SU-DHL-6 (cell line): ENCODE results near the gene MCOLN3.

Experiments used
- H2AFZ ChIP-seq: fragments of 200-600 bp; sonication (generic); 2 replicates; pipeline ENCODE4 v1.6.1; 2014; ENCODE audit warnings: low read depth, mild to moderate bottlenecking, moderate library complexity, mixed read lengths, antibody characterized with exemption, low read length; ENCODE audit not compliant: severe bottlenecking
- H3F3A ChIP-seq: fragments of 200-600 bp; shearing (Covaris generic); 2 replicates; pipeline ENCODE4 v1.6.0; 2016; ENCODE audit warnings: antibody characterized with exemption, mild to moderate bottlenecking; ENCODE audit not compliant: insufficient read depth
- H3K27ac ChIP-seq: fragments of 200-600 bp; sonication (generic); 2 replicates; pipeline ENCODE4 v1.5.1; 2016; ENCODE audit warnings: low read depth, mild to moderate bottlenecking, low read length, moderate library complexity, mixed read lengths
- H3K27me3 ChIP-seq: fragments of 200-600 bp; sonication (generic), shearing (Covaris generic); 2 replicates; pipeline ENCODE4 v1.6.0; 2014; ENCODE audit warnings: mild to moderate bottlenecking, low read length
- H3K36me3 ChIP-seq: fragments of 200-600 bp; sonication (generic); 2 replicates; pipeline ENCODE4 v1.6.1; 2014; ENCODE audit warnings: mild to moderate bottlenecking, low read length, mixed read lengths
- H3K4me2 ChIP-seq: fragments of 300-600, 200-600 bp; shearing (Covaris generic), sonication (generic); 2 replicates; pipeline ENCODE4 v1.6.0; 2014; ENCODE audit warnings: low read length, low read depth, mild to moderate bottlenecking; ENCODE audit not compliant: poor library complexity, severe bottlenecking
- H3K4me3 ChIP-seq: fragments of 200-600 bp; sonication (generic); 2 replicates; pipeline ENCODE4 v1.5.1; 2014; ENCODE audit warnings: antibody characterized with exemption, low read length, mild to moderate bottlenecking, mixed read lengths; ENCODE audit not compliant: insufficient read depth, poor library complexity, severe bottlenecking
- H3K79me2 ChIP-seq: fragments of 200-600 bp; sonication (generic); 2 replicates; pipeline ENCODE4 v1.6.1; 2014; ENCODE audit warnings: mild to moderate bottlenecking, low read length, moderate library complexity; ENCODE audit not compliant: insufficient read depth
- H3K9ac ChIP-seq: fragments of 200-600 bp; sonication (generic); 2 replicates; pipeline ENCODE4 v1.7.0; 2014; ENCODE audit warnings: mild to moderate bottlenecking, low read length
- H3K9me2 ChIP-seq: fragments of 200-600 bp; sonication (generic); replicated peaks from 2 replicates; pipeline ENCODE4 v1.6.1; 2014; ENCODE audit warnings: low read length; ENCODE audit not compliant: insufficient read depth
- H3K9me3 ChIP-seq: fragments of 200-600 bp; sonication (generic); 2 replicates; pipeline ENCODE4 v1.6.1; 2014; ENCODE audit warnings: low read length, mixed read lengths; ENCODE audit not compliant: insufficient read depth
- H4K20me1 ChIP-seq: fragments of 200-600 bp; sonication (generic); 2 replicates; pipeline ENCODE4 v1.6.1; 2014; ENCODE audit warnings: low read depth, mild to moderate bottlenecking, antibody characterized with exemption, low read length, moderate library complexity, mixed read lengths
- EZH2phosphoT487 ChIP-seq: fragments of 200-600 bp; sonication (generic), shearing (Covaris generic); conservative IDR thresholded peaks from 2 replicates; pipeline ENCODE4 v1.6.1; 2018; ENCODE audit warnings: mild to moderate bottlenecking, antibody characterized with exemption, low read length, moderate library complexity, mixed read lengths
- TF ChIP-seq, protein P1 (sequence below): fragments of 200-600 bp; sonication (generic); IDR thresholded peaks from one replicate; pipeline ENCODE4 v1.5.1; 2017; ENCODE audit warnings: antibody characterized with exemption, mild to moderate bottlenecking, low read length, moderate library complexity; ENCODE audit not compliant: insufficient read depth, poor library complexity, severe bottlenecking

MCOLN3 gene

DNA sequence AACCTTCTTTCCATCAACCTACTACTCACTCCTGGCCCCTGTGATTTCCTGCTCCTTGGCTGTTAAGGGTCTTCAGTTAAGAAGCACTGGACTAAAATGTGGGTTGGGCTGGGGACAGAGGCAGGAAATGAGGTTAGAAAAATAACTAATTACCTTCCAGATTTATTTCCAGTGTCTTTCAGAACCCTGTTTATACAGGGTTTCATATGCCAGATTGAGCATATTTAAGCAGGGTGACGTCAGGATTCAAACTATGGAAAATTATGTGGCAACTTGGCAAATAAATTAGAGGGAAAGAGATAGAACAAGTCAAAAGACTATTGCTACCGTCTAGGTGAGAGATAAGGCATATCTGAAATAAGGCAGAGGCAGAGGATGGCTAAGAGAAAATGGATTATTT, 11.7 kb upstream of the MCOLN3 start:
- Histone ChIP-seq H3F3A (no peaks in the 10 kb centered on the region), H3K4me3 (no peak overlapping the region), H3K27ac (no peak overlapping the region), H3K36me3 (no peaks in the 10 kb centered on the region), H3K9me3 (no peaks in the 10 kb centered on the region), H3K4me2 (no peak overlapping the region), H3K79me2 (no peaks in the 10 kb centered on the region), H2AFZ (no peak overlapping the region), H4K20me1 (no peaks in the 10 kb centered on the region), H3K9me2 (no peaks in the 10 kb centered on the region), H3K27me3 (no peaks in the 10 kb centered on the region), H3K9ac (no peak overlapping the region)
- TF ChIP-seq EZH2phosphoT487, result no peak
- TF ChIP-seq, protein P1, sequence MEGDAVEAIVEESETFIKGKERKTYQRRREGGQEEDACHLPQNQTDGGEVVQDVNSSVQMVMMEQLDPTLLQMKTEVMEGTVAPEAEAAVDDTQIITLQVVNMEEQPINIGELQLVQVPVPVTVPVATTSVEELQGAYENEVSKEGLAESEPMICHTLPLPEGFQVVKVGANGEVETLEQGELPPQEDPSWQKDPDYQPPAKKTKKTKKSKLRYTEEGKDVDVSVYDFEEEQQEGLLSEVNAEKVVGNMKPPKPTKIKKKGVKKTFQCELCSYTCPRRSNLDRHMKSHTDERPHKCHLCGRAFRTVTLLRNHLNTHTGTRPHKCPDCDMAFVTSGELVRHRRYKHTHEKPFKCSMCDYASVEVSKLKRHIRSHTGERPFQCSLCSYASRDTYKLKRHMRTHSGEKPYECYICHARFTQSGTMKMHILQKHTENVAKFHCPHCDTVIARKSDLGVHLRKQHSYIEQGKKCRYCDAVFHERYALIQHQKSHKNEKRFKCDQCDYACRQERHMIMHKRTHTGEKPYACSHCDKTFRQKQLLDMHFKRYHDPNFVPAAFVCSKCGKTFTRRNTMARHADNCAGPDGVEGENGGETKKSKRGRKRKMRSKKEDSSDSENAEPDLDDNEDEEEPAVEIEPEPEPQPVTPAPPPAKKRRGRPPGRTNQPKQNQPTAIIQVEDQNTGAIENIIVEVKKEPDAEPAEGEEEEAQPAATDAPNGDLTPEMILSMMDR, result no peak

DNA sequence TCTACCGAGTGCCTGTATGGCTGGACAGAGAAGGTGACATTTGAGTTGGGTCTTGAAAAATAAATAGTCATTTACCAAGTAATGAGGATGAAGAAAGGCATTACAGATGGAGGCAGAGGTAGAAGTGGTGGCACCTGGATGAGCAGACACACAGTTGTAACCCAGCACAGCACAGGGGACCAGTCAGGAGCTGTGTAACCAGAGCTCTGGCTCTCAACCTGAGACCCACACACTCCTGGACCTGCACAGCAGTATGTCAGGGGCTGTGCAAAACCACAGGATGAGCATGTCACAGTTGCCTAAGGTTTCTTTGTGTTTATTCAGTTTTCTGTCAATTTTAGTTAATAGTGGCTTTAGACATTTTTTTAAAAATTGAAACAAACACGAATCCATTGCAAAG, 11.3 kb upstream of the MCOLN3 start:
- no peak overlapping the region for H3K4me3 ChIP-seq
- no peak overlapping the region for H2AFZ ChIP-seq
- H3K4me2 ChIP-seq, result no peak overlapping the region
- no peaks in the 10 kb centered on the region for H3K9me3 ChIP-seq
- TF ChIP-seq, protein P1, result no peak
- TF ChIP-seq EZH2phosphoT487, result no peak
- H3K36me3 ChIP-seq, result no peaks in the 10 kb centered on the region
- no peak overlapping the region for H3K9ac ChIP-seq
- no peaks in the 10 kb centered on the region for H3K79me2 ChIP-seq
- no peaks in the 10 kb centered on the region for H3K27me3 ChIP-seq
- H4K20me1 ChIP-seq, result no peaks in the 10 kb centered on the region
- no peaks in the 10 kb centered on the region for H3K9me2 ChIP-seq
- H3K27ac ChIP-seq, result no peak overlapping the region
- no peaks in the 10 kb centered on the region for H3F3A ChIP-seq

DNA sequence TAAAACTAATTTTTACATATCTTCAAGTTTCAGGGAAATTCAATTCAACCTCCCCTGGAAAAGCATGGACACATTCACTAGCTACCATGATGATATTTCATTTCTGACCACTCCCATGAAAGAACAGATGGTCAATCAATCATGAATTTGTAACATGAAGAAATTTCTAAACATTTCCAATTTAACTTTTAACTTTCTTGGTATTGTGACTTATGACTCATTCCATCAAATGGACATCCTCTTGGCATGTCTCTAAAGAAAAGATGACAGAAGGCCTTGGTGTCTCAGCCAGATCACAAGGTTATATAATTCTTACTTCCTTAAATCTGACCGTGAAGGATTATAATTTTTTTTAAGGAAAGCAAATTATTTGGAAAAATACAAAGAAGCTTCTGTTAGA, 10.5 kb upstream of the MCOLN3 start:
- TF ChIP-seq, protein P1, result no peak
- no peak for TF ChIP-seq EZH2phosphoT487
- no peak overlapping the region for H2AFZ ChIP-seq
- no peaks in the 10 kb centered on the region for H3F3A ChIP-seq
- no peak overlapping the region for H3K4me3 ChIP-seq
- no peak overlapping the region for H3K9ac ChIP-seq
- no peaks in the 10 kb centered on the region for H3K27me3 ChIP-seq
- no peaks in the 10 kb centered on the region for H3K79me2 ChIP-seq
- H3K9me2 ChIP-seq, result no peaks in the 10 kb centered on the region
- H3K36me3 ChIP-seq, result no peaks in the 10 kb centered on the region
- H3K9me3 ChIP-seq, result no peaks in the 10 kb centered on the region
- no peak overlapping the region for H3K27ac ChIP-seq
- H4K20me1 ChIP-seq, result no peaks in the 10 kb centered on the region
- no peak overlapping the region for H3K4me2 ChIP-seq

DNA sequence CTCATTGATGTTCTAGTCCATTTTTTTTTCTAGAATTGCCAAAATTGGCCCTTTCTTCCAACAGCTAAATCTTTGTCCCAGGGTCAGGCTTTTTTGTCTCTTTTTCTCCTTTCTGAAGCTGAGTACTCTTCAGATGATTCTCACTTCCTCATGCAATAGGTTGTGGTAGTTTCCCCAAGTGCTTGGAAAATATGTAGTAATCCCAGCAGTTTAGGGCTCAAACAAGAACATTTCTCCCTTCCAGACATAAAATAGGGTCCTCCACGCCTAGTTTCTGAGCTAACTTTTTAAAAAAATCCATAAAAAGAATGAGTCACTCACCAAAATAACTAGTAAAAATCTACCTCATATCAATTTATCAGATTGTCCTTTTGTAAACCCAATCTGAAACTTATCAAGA, 10.0 kb upstream of the MCOLN3 start:
- no peak overlapping the region for H3K9ac ChIP-seq
- H3K9me3 ChIP-seq, result no peaks in the 10 kb centered on the region
- no peaks in the 10 kb centered on the region for H3K36me3 ChIP-seq
- no peaks in the 10 kb centered on the region for H4K20me1 ChIP-seq
- H3K9me2 ChIP-seq, result no peaks in the 10 kb centered on the region
- no peaks in the 10 kb centered on the region for H3K27me3 ChIP-seq
- no peak overlapping the region for H3K4me3 ChIP-seq
- no peak overlapping the region for H2AFZ ChIP-seq
- H3F3A ChIP-seq, result no peaks in the 10 kb centered on the region
- H3K27ac ChIP-seq, result no peak overlapping the region
- no peaks in the 10 kb centered on the region for H3K79me2 ChIP-seq
- no peak overlapping the region for H3K4me2 ChIP-seq
- TF ChIP-seq, protein P1, result no peak
- TF ChIP-seq EZH2phosphoT487, result no peak
